GM06990 (cell line): ENCODE results near the gene TALDO1.

Experiments used
- DNase-seq: peaks from one replicate; pipeline ENCODE4 v3.0.0-alpha.2; 2011; ENCODE audit not compliant: insufficient read length; ENCODE audit errors: extremely low read depth
- H3K27me3 ChIP-seq: replicated peaks from 2 replicates; pipeline ENCODE4 v1.6.0; 2011; ENCODE audit warnings: low read length; ENCODE audit not compliant: control insufficient read depth, insufficient read depth
- H3K36me3 ChIP-seq: 2 replicates; pipeline ENCODE4 v1.5.1; 2011; ENCODE audit warnings: low read length; ENCODE audit not compliant: control insufficient read depth, insufficient read depth
- H3K4me3 ChIP-seq: replicated peaks from 2 replicates; pipeline ENCODE4 v1.5.1; 2011; ENCODE audit warnings: low read depth, mild to moderate bottlenecking, control low read depth, low read length
- TF ChIP-seq, protein P1 (sequence below): IDR thresholded peaks from 2 replicates; pipeline ENCODE4 v1.5.1; 2011; ENCODE audit warnings: low read length, control low read depth, mild to moderate bottlenecking, inconsistent platforms; ENCODE audit not compliant: insufficient read depth, poor library complexity, severe bottlenecking

Gene TALDO1

GRCh38 chr11:705646-706438 is 41.4 kb upstream of the TALDO1 start, which contains the start of gene EPS8L2:
TSS of gene EPS8L2 (plus strand) at chr11:706231. CDS start at chr11:709408, 3,177 bp downstream.
- H3K36me3 ChIP-seq, result peaks cover 5% of the 10 kb centered on the region
- no peaks in the 10 kb centered on the region; the same call in 1 of the 2 replicates for H3K27me3 ChIP-seq
- TF ChIP-seq, protein P1, sequence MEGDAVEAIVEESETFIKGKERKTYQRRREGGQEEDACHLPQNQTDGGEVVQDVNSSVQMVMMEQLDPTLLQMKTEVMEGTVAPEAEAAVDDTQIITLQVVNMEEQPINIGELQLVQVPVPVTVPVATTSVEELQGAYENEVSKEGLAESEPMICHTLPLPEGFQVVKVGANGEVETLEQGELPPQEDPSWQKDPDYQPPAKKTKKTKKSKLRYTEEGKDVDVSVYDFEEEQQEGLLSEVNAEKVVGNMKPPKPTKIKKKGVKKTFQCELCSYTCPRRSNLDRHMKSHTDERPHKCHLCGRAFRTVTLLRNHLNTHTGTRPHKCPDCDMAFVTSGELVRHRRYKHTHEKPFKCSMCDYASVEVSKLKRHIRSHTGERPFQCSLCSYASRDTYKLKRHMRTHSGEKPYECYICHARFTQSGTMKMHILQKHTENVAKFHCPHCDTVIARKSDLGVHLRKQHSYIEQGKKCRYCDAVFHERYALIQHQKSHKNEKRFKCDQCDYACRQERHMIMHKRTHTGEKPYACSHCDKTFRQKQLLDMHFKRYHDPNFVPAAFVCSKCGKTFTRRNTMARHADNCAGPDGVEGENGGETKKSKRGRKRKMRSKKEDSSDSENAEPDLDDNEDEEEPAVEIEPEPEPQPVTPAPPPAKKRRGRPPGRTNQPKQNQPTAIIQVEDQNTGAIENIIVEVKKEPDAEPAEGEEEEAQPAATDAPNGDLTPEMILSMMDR, result no peak
- peak within 1 kb of the TSS; percentile 56 for H3K4me3 ChIP-seq
- no peak for DNase-seq

- TF ChIP-seq, protein P1, result no peak
- DNase-seq, result no peak
- H3K4me3 ChIP-seq, result peak overlapping the region; percentile 56
- H3K27me3 ChIP-seq, result no peaks in the 10 kb centered on the region; the same call in 1 of the 2 replicates
- peaks cover 5% of the 10 kb centered on the region for H3K36me3 ChIP-seq
Measured at GRCh38 chr11:706439-706956, 40.8 kb upstream of the TALDO1 start.

- Histone ChIP-seq H3K36me3 (peaks cover 3% of the 10 kb centered on the region; the same call in 1 of the 2 replicates), H3K27me3 (no peaks in the 10 kb centered on the region; the same call in 1 of the 2 replicates), H3K4me3 (peak overlapping the region; percentile 56)
- no peak for DNase-seq
- TF ChIP-seq, protein P1, result no peak
Measured at GRCh38 chr11:706957-707816, 40.1 kb upstream of the TALDO1 start.

DNA sequence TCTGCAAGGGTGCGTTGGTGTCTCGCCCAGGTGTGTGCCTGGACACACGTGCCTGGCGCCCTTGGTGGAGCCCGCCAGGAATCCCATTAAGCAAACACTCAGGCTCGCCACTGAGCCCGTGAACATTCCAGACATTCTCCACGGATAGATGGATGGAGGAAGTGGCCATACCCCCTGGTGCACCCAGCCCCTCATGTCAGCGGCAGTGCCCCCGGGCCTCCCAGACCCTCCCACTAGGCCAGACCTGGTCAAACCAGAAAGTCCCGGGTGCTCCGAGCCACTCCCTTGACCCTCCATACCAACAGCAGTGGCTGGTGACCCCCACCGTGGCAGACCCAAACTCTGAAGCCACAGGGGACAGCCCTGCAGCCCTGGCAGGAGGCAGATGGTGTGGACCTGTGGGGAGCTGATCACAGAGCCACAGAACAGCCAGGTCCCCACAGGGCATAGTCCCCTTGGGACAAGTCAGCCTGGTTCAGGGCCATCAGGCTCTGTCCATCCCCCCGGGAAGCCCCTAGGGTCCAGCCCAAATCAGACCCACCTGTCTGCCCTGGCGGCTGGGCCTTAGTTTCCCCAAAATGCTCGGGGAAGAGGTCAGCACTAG is 39.3 kb upstream of the TALDO1 start:
- TF ChIP-seq, protein P1, result no peak
- no peak for DNase-seq
- H3K36me3 ChIP-seq, result peaks cover 3% of the 10 kb centered on the region; the same call in 1 of the 2 replicates
- no peaks in the 10 kb centered on the region; the same call in 1 of the 2 replicates for H3K27me3 ChIP-seq
- H3K4me3 ChIP-seq, result no peak overlapping the region

DNA sequence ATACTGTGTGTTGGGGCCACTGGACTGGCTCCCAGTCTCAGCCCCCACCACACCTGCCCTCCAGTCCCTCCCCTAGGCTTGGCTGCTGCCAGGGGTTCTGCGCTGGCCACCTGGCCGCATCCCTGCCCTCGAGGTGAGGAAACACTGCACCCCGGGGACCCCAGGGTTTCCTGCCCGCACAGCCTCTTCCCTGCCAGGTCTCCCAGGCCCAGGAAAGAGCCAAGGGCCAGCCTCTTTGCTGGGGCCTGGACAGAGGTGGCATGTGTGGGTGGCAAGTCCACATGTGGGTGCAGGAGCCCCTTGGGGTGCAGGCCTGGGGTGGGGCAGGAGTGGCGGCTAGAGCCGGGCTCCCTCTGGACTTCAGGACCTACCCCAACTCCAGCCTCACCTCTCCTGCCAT is 38.8 kb upstream of the TALDO1 start:
- no peaks in the 10 kb centered on the region; the same call in 1 of the 2 replicates for H3K27me3 ChIP-seq
- no peak overlapping the region for H3K4me3 ChIP-seq
- no peak for DNase-seq
- TF ChIP-seq, protein P1, result no peak
- no peaks in the 10 kb centered on the region for H3K36me3 ChIP-seq
